Naive thymus-derived CD4-positive, alpha-beta T cell (primary cell): ENCODE measurements around the gene CHI3L2. TPM values are rescaled to one million over a fixed set of nuclear protein-coding genes. Genes with fewer than 3 reads are reported as not detected.
A peak's percentile ranks its signal among the peaks of the same experiment; 100 is the strongest.

ENCODE experiments used
- ATAC-seq: fragments of 150-1000 bp; cut with Tn5 transposase; 2 replicates; pipeline ENCODE4 v1.10.0; 2021; ENCODE audit warnings: mild to moderate bottlenecking, moderate library complexity
- CTCF ChIA-PET: fragments of 350-600 bp; sonication (Branson Sonifier 250); formaldehyde crosslinking; loops from one replicate; lab custom pipeline; 2021; ENCODE audit warnings: antibody characterized with exemption; lab: Charles Lee
- POLR2A ChIA-PET: fragments of 350-600 bp; sonication (Branson Sonifier 250); formaldehyde crosslinking; loops from one replicate; lab custom pipeline; 2021; ENCODE audit warnings: antibody characterized with exemption, inconsistent platforms; lab: Charles Lee
- DNase-seq, 9 donors: peaks; one replicate each; pipeline versions ENCODE4 v3.0.0 to v3.0.0-alpha.2; 2020 to 2022; ENCODE audit warnings: mixed read lengths in 1 of 9
- H3K27ac ChIP-seq: one replicate; pipeline ENCODE4 v1.7.0; 2013; ENCODE audit warnings: mild to moderate bottlenecking, low read depth, low read length, moderate library complexity
- H3K27me3 ChIP-seq, 2 donors: one replicate each; pipeline ENCODE4 v1.7.0; 2013; ENCODE audit warnings: low read length in 2 of 2, mild to moderate bottlenecking in 2 of 2, moderate library complexity in 2 of 2; ENCODE audit not compliant: control insufficient read depth in 2 of 2, insufficient read depth in 2 of 2
- H3K36me3 ChIP-seq, 3 experiments: 1 replicate in 2 of 3; 2 replicates in 1 of 3; pipeline ENCODE4 v1.7.0; 2013; ENCODE audit warnings: low read length in 3 of 3, mild to moderate bottlenecking in 3 of 3, moderate library complexity in 1 of 3; ENCODE audit not compliant: insufficient read depth in 3 of 3, control insufficient read depth in 2 of 3
- H3K4me1 ChIP-seq, 2 donors: one replicate each; pipeline ENCODE4 v1.7.0; 2013; ENCODE audit warnings: low read length in 2 of 2, mild to moderate bottlenecking in 2 of 2, moderate library complexity in 1 of 2; ENCODE audit not compliant: control insufficient read depth in 2 of 2, insufficient read depth in 2 of 2
- H3K4me3 ChIP-seq: 2 replicates; pipeline ENCODE4 v1.7.0; 2013; ENCODE audit warnings: mild to moderate bottlenecking, low read length
- H3K9me3 ChIP-seq, 3 experiments: 1 replicate in 2 of 3; 2 replicates in 1 of 3; pipeline ENCODE4 v1.7.0; 2013; ENCODE audit warnings: low read length in 3 of 3; ENCODE audit not compliant: control insufficient read depth in 2 of 3
- H3K27ac Mint-ChIP-seq, 9 donors: one replicate each; pipeline ENCODE4 v1.8.0; 2020 to 2022; ENCODE audit warnings: mixed read lengths in 9 of 9, mild to moderate bottlenecking in 8 of 9, moderate library complexity in 5 of 9, inconsistent platforms in 2 of 9
- H3K27me3 Mint-ChIP-seq, 5 donors: one replicate each; pipeline ENCODE4 v1.8.0; 2021 to 2022; ENCODE audit warnings: mixed read lengths in 5 of 5, mild to moderate bottlenecking in 1 of 5
- H3K36me3 Mint-ChIP-seq, 5 donors: one replicate each; pipeline ENCODE4 v1.8.0; 2020 to 2022; ENCODE audit warnings: mixed read lengths in 5 of 5, mild to moderate bottlenecking in 3 of 5, inconsistent platforms in 1 of 5
- H3K4me1 Mint-ChIP-seq, 7 donors: one replicate each; pipeline ENCODE4 v1.8.0; 2020 to 2022; ENCODE audit warnings: mixed read lengths in 7 of 7, mild to moderate bottlenecking in 3 of 7, inconsistent platforms in 1 of 7
- H3K4me3 Mint-ChIP-seq, 10 donors: one replicate each; pipeline ENCODE4 v1.8.0; 2020 to 2022; ENCODE audit warnings: mild to moderate bottlenecking in 10 of 10, mixed read lengths in 10 of 10, moderate library complexity in 6 of 10, inconsistent platforms in 2 of 10
- H3K9me3 Mint-ChIP-seq, 11 donors: one replicate each; pipeline ENCODE4 v1.8.0; 2020 to 2022; ENCODE audit warnings: mixed read lengths in 11 of 11, mild to moderate bottlenecking in 4 of 11, inconsistent platforms in 1 of 11, moderate library complexity in 1 of 11
- intact Hi-C, 2 donors: fragments of 100-400 bp; cut with micrococcal nuclease; formaldehyde crosslinking; loops; one replicate each; pipeline ENCODE4 v1.15.1; 2023
- polyA plus RNA-seq, 2 donors: library from polyadenylated mRNA; unstranded; fragments of 300-500 nt; fragmentation: Illumina TruSeq; gene quantifications; one replicate each; pipeline ENCODE4 v1.2.3, GENCODE V29; 2021
- total RNA-seq, 6 experiments: library from RNA in 5 of 6; stranded (reverse) in 5 of 6; gene quantifications; 1 replicate in 5 of 6; 2 replicates in 1 of 6; pipeline ENCODE4 v1.2.3 and lab custom pipeline; 2021 to 2026

Gene CHI3L2, protein sequence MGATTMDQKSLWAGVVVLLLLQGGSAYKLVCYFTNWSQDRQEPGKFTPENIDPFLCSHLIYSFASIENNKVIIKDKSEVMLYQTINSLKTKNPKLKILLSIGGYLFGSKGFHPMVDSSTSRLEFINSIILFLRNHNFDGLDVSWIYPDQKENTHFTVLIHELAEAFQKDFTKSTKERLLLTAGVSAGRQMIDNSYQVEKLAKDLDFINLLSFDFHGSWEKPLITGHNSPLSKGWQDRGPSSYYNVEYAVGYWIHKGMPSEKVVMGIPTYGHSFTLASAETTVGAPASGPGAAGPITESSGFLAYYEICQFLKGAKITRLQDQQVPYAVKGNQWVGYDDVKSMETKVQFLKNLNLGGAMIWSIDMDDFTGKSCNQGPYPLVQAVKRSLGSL
- 10 to 100 TPM in 3 of 5 experiments, 1 to 10 TPM in 2; 7.0 to 38.0 (median 18.8) TPM for total RNA-seq
- 100 to 1,000 TPM; 126 to 136 TPM for polyA plus RNA-seq
- 10.5 reads per million, percentile 37 among the genes with 10 or more reads in this experiment for total RNA-seq (lab: John Stamatoyannopoulos, UW)

DNA sequence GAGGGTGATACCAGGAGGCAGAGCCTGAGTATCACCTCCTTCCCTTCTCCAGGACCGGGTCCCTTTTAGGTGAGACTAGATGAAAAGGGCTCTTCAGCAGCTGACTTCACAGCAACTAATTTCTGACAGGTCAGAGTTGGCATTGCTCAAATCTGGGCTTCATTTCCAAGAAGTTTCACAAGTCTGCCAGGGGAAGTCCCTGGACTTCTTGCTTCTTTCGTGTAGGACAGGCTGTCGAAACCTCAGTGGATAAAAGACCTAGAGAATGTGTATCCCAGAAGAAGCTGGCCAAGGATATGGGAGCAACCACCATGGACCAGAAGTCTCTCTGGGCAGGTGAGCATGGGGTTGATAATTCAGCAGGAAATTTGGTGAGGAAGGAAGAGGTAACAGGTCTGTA is at the start of gene CHI3L2:
Gene CHI3L2 (plus strand): TSS at position 280 of the 400 bp plus-strand sequence. CDS start 17 bp downstream, at position 297.
- Histone ChIP-seq H3K4me1 (peaks cover 64 to 84% of the 10 kb centered on the region in 2 donors), H3K4me3 (no peak within 1 kb of the TSS), H3K27me3 (no peaks in the 10 kb centered on the region), H3K36me3 (no peaks in the 10 kb centered on the region), H3K27ac (peak within 1 kb of the TSS; percentile 71), H3K9me3 (no peaks in the 10 kb centered on the region)
- Mint-ChIP-seq H3K27ac (peak within 1 kb of the TSS; percentile 74 to 99 (median 93)), H3K36me3 (peaks cover 0 to 10% (median 5%) of the 10 kb centered on the region in 5 donors), H3K27me3 (no peaks in the 10 kb centered on the region), H3K9me3 (peaks cover 0 to 6% (median 0%) of the 10 kb centered on the region in 11 donors), H3K4me3 (peak within 1 kb of the TSS; percentile 57 to 88 (median 75)), H3K4me1 (peaks cover 56 to 97% (median 92%) of the 10 kb centered on the region in 7 donors)
- DNase-seq (no peak), ATAC-seq (no peak)
- intact Hi-C loops, result loop anchor here (5.0 to 10.0 kb wide), 2 partner anchors 247 to 530 kb away; partner anchors contain the start of genes C1orf162 (in 1 of the 2) and DDX20 (in 1 of the 2)
- ChIA-PET CTCF (interaction anchor here (0.7 to 17.6 kb wide), 5 partner anchors 19 to 107 kb away, joined by 3 to 341 read pairs (median 3); partner anchors contain the start of gene DENND2D), POLR2A (interaction anchor here (0.7 to 18.8 kb wide), 8 partner anchors 11 to 179 kb away, joined by 3 to 1128 read pairs (median 4); partner anchors contain the start of genes CEPT1, DENND2D and DRAM2)

DNA sequence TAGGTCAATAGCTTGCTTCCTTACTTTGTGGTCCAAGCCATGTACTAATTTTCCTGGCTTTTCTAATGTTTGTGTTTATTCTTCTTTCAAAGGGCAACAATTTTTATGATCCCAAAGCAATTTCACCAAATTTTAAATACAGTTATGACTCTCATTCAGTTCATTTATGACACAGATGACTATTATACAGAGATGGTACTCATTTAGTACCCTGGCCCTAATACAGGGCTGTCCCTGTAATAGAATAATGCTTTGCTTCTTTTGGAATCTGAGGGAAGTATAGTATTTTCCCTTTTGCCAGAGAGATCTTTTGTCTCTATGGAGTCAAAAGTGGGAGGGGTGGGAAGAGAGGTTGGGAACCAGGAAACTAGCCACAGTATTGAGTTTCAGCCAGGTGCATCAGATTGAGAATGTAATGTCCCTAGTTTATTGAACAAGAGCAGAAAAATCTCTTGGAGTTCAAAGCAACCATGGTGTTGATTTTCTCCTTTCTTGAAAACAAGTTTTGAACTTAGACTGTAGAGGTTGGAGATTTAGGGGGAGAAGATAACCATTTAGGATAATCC is 47.5 kb upstream of the CHI3L2 start:
- POLR2A ChIA-PET, result interaction anchor here (1.0 to 26.6 kb wide), 5 partner anchors 13 to 130 kb away, joined by 3 to 1128 read pairs (median 5); partner anchors contain the start of genes CHI3L2 and DENND2D
- Mint-ChIP-seq H3K9me3 (no peaks in the 10 kb centered on the region), H3K27me3 (no peaks in the 10 kb centered on the region), H3K36me3 (peaks cover under 1 to 52% (median 25%) of the 10 kb centered on the region in 5 donors), H3K27ac (peak overlapping the region in 8 of 9 donors; percentile 72 to 99 (median 88)), H3K4me3 (peak overlapping the region in 2 of 10 donors; percentile 8 to 45), H3K4me1 (peaks cover 30 to 91% (median 76%) of the 10 kb centered on the region in 7 donors)
- peak overlapping the region; percentile 24 for H3K27ac ChIP-seq
- no peak for DNase-seq
- peaks cover 0 to 14% (median 4%) of the 10 kb centered on the region in 3 experiments for H3K36me3 ChIP-seq
- H3K4me1 ChIP-seq, result peaks cover 0 to 18% of the 10 kb centered on the region in 2 donors
- intact Hi-C loops, result no loop called here
- H3K27me3 ChIP-seq, result no peaks in the 10 kb centered on the region
- CTCF ChIA-PET, result interaction anchor here (0.6 to 1.1 kb wide), 2 partner anchors 11 to 166 kb away, joined by 3 to 5 read pairs; no protein-coding TSS in a partner anchor
- no peak for ATAC-seq
- no peaks in the 10 kb centered on the region for H3K9me3 ChIP-seq
- H3K4me3 ChIP-seq, result no peak overlapping the region

DNA sequence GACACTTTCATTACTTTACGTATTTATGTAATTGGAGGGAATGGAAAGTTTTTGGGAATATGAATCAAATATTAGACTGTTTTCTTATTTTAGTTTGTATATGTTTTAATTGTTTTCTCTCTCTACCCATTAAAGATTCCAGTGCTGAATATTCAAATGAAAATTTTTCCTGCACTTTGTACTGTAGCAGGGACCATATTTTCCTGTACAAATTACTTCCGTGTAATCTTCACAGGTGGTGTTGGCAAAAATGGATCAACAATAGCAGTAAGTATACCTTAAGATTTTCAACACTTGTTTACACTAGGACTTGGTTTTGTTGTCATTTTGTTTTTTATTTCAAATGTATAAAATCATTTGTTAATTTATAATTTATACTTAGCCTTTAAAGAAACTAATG is 45.5 kb upstream of the CHI3L2 start:
- no peaks in the 10 kb centered on the region for H3K27me3 ChIP-seq
- peaks cover 6 to 24% (median 13%) of the 10 kb centered on the region in 3 experiments for H3K36me3 ChIP-seq
- Mint-ChIP-seq H3K27me3 (no peaks in the 10 kb centered on the region), H3K36me3 (peaks cover 10 to 49% (median 31%) of the 10 kb centered on the region in 5 donors), H3K4me3 (peak overlapping the region in 1 of 10 donors; percentile 4), H3K27ac (peak overlapping the region in 8 of 9 donors; percentile 13 to 99 (median 75)), H3K4me1 (peaks cover 45 to 95% (median 85%) of the 10 kb centered on the region in 7 donors), H3K9me3 (no peaks in the 10 kb centered on the region)
- DNase-seq (no peak), ATAC-seq (no peak)
- ChIA-PET CTCF (interaction anchor here (1.2 to 1.8 kb wide), 3 partner anchors 10 to 152 kb away, joined by 3 to 4 read pairs (median 3); no protein-coding TSS in a partner anchor), POLR2A (interaction anchor here (1.2 to 26.6 kb wide), 4 partner anchors 16 to 139 kb away, joined by 3 to 1128 read pairs (median 126); partner anchors contain the start of genes CHI3L2, DENND2D and DRAM2)
- no peak overlapping the region for H3K27ac ChIP-seq
- no peak overlapping the region for H3K4me3 ChIP-seq
- intact Hi-C loops, result loop anchor here (2.0 kb wide), 1 partner anchor 15 kb away; no protein-coding TSS in a partner anchor
- H3K9me3 ChIP-seq, result no peaks in the 10 kb centered on the region
- peaks cover 0 to 29% of the 10 kb centered on the region in 2 donors for H3K4me1 ChIP-seq

DNA sequence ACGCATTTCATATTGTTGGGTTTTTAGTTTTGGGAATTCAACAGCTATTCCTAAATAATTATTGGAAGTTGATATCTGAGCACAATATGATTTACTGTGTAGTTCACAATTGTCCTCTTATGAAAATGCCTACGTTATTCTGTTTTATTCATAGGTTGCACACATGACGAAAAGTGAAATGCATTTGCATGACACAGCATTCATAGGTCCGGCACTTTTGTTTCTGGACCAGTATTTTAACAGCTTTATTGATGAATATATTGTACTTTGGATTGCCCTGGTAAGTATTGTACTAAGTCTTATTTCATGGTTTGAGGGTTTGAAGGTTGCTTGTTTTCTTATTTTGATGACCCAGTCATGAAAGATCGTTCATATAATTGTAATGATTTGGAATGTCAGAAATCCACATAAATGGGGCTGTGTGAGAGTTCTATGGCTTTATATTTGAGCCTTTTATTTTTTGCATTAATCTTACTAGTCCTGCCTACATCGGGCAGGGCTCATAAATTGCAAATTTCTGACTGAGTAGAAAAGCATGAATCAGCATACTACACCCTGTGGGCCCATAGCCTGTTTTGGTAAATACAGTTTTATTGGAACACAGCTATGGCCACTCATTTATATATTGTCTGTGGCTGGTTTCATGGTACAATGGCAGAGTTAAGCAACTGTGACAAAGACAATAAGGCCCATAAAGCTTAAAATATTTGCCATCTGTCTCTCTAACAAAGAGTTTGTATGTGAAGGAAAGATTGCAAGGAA is 44.0 kb upstream of the CHI3L2 start:
- no peaks in the 10 kb centered on the region for H3K9me3 ChIP-seq
- Mint-ChIP-seq H3K27me3 (no peaks in the 10 kb centered on the region), H3K4me1 (peaks cover 53 to 98% (median 91%) of the 10 kb centered on the region in 7 donors), H3K27ac (peak overlapping the region in 8 of 9 donors; percentile 17 to 99 (median 78)), H3K36me3 (peaks cover 16 to 55% (median 37%) of the 10 kb centered on the region in 5 donors), H3K9me3 (no peaks in the 10 kb centered on the region), H3K4me3 (no peak overlapping the region)
- no peak overlapping the region for H3K4me3 ChIP-seq
- peak overlapping the region; percentile 31 for H3K27ac ChIP-seq
- peaks cover 7 to 43% of the 10 kb centered on the region in 2 donors for H3K4me1 ChIP-seq
- intact Hi-C loops, result loop anchor here (2.0 kb wide), 1 partner anchor 13 kb away; no protein-coding TSS in a partner anchor
- ChIA-PET CTCF (interaction anchor here (0.6 to 1.8 kb wide), 5 partner anchors 40 to 259 kb away, joined by 3 to 4 read pairs (median 3); no protein-coding TSS in a partner anchor), POLR2A (interaction anchor here (1.2 to 26.6 kb wide), 8 partner anchors 11 to 137 kb away, joined by 3 to 1128 read pairs (median 4); partner anchors contain the start of genes CHI3L2, DENND2D and DRAM2)
- ATAC-seq (no peak), DNase-seq (no peak)
- peaks cover 18 to 34% (median 24%) of the 10 kb centered on the region in 3 experiments for H3K36me3 ChIP-seq
- no peaks in the 10 kb centered on the region for H3K27me3 ChIP-seq

DNA sequence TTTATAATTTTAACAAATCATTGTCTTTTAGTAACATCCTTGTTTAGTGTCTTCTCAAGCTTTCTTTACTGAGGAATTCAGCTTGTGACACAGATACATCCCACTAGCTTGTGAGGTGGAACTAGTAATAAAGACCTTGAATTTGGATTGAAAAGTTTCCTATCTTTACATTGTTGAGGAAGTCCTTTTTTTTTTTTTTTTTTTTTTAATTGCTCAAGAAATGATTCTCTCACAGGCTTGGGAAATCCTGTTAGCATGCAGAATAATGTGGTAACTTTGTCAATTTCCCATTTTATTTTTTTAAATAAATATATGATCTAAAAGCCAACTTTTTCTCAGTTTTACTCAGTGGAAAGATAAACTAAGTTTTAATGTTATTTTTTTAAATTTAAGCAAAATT is 42.9 kb upstream of the CHI3L2 start:
- H3K9me3 ChIP-seq, result no peaks in the 10 kb centered on the region
- peak overlapping the region in 5 of 9 donors; percentile 17 to 99 (median 78) for H3K27ac Mint-ChIP-seq
- ATAC-seq (no peak), DNase-seq (no peak)
- H3K36me3 ChIP-seq, result peaks cover 26 to 45% (median 32%) of the 10 kb centered on the region in 3 experiments
- H3K27ac ChIP-seq, result no peak overlapping the region
- H3K36me3 Mint-ChIP-seq, result peaks cover 26 to 60% (median 42%) of the 10 kb centered on the region in 5 donors
- H3K4me1 ChIP-seq, result peaks cover 12 to 48% of the 10 kb centered on the region in 2 donors
- no peaks in the 10 kb centered on the region for H3K27me3 ChIP-seq
- H3K4me1 Mint-ChIP-seq, result peaks cover 58 to 98% (median 91%) of the 10 kb centered on the region in 7 donors
- intact Hi-C loops, result loop anchor here (5.0 kb wide), 1 partner anchor 38 kb away; no protein-coding TSS in a partner anchor
- no peaks in the 10 kb centered on the region for H3K27me3 Mint-ChIP-seq
- no peak overlapping the region for H3K4me3 Mint-ChIP-seq
- ChIA-PET POLR2A (interaction anchor here (0.7 to 26.6 kb wide), 3 partner anchors 13 to 220 kb away, joined by 4 to 1128 read pairs (median 248); partner anchors contain the start of genes CHI3L2 and DENND2D), CTCF (interaction anchor here (0.7 kb wide), 1 partner anchor 569 kb away, joined by 3 read pairs; no protein-coding TSS in a partner anchor)
- H3K9me3 Mint-ChIP-seq, result no peaks in the 10 kb centered on the region
- H3K4me3 ChIP-seq, result no peak overlapping the region
